ENCODE measurements around the gene CDC26. TPM values are rescaled to one million over a fixed set of nuclear protein-coding genes. Genes with fewer than 3 reads are reported as not detected.

CDC26 gene
- total RNA-seq, 1 donor from 2014 or later: 27.7 TPM

DNA sequence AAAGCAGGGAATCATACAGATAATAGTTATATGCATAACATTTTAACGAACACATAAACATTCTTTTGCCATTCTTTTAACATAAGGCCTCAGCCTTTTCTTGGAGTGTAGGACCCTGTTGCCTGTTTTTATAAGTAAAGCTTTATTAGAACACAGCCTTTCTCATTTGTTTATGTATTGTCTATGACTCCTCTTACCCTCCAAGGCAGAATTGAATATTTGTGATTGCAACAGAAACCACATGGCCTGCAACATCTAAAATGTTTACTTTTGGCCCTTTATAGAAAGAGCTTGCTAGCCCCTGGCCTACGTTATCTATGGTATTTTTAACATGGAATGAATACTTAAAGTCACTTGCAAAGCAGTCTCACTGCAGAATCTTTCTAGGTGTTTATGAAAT lies 51.4 kb downstream of the CDC26 start:
- H3K27me3 Mint-ChIP-seq (ENCODE audit: low read depth): no peaks in the 10 kb centered on the region
- TF ChIP-seq, protein P1, sequence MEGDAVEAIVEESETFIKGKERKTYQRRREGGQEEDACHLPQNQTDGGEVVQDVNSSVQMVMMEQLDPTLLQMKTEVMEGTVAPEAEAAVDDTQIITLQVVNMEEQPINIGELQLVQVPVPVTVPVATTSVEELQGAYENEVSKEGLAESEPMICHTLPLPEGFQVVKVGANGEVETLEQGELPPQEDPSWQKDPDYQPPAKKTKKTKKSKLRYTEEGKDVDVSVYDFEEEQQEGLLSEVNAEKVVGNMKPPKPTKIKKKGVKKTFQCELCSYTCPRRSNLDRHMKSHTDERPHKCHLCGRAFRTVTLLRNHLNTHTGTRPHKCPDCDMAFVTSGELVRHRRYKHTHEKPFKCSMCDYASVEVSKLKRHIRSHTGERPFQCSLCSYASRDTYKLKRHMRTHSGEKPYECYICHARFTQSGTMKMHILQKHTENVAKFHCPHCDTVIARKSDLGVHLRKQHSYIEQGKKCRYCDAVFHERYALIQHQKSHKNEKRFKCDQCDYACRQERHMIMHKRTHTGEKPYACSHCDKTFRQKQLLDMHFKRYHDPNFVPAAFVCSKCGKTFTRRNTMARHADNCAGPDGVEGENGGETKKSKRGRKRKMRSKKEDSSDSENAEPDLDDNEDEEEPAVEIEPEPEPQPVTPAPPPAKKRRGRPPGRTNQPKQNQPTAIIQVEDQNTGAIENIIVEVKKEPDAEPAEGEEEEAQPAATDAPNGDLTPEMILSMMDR (IDR thresholded peaks at IDR 0.05; ENCODE audit: unreplicated experiment): no peak
- peaks cover 6% of the 10 kb centered on the region for H3K36me3 Mint-ChIP-seq
- H3K4me3 Mint-ChIP-seq: no peak overlapping the region
- no peaks in the 10 kb centered on the region for H3K9me3 Mint-ChIP-seq
- no peak for DNase-seq (ENCODE audit: low spot score in 2 of 2, unreplicated experiment in 2 of 2)
- H3K4me1 Mint-ChIP-seq: peaks cover 35% of the 10 kb centered on the region
- no peak overlapping the region for H3K27ac Mint-ChIP-seq

DNA sequence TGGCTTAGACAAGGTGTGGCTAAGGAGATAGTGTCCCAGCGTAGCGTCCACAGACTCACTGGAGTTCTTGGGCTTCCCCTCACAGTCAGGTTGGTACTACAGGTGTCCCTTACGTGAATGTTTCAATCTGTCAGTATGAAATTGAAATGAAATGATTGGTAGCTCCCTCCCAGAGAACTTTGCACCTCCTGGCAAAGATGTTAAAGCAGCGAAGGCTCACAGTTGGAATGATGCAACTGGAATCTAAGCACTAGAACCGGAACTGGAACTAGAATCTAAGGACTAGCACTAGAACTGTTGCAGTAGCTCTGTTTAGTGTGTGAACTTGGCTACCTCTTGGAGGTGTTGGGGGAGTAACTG lies 52.9 kb downstream of the CDC26 start:
- Mint-ChIP-seq H3K4me3 (peak overlapping the region; percentile 99), H3K36me3 (peaks cover 6% of the 10 kb centered on the region), H3K9me3 (no peaks in the 10 kb centered on the region), H3K27me3 (ENCODE audit: low read depth) (no peaks in the 10 kb centered on the region), H3K4me1 (peaks cover 38% of the 10 kb centered on the region), H3K27ac (peak overlapping the region; percentile 99)
- TF ChIP-seq, protein P1 (IDR thresholded peaks at IDR 0.05; ENCODE audit: unreplicated experiment): no peak
- no peak for DNase-seq (ENCODE audit: low spot score in 2 of 2, unreplicated experiment in 2 of 2)

DNA sequence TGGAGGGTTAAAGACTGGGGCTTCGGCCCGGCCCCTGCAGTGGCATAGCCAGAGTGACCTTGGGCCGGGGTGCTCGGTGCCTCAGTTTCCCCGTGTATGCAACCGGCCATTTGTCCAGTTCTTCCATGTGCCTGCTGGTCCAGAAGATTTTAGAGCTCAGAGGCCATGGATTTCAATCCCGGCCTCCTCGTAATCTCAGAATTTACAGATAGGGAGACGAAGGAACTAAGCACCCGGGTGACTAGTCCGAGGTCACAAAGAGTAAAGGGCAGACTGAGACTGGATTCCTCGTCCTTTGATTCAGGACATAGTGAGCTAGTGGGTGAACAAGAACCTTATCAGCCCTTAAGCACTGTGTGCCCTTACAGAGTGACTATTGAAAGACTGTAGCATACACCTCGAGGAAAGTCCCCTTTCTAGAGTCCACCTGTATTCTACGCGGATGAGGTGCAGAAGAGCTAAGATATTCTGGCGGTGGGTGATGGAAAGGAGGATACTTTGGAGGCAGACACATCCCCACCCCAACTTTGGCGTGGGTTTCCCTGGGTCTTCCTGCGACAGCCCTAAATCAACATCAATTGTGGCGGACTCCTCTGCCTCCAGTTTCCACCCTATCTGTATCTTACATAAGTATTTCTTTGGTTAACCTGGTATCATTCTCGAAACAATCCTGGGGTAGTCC lies 53.4 kb downstream of the CDC26 start:
- Mint-ChIP-seq H3K4me1 (peaks cover 38% of the 10 kb centered on the region), H3K27me3 (ENCODE audit: low read depth) (no peaks in the 10 kb centered on the region), H3K27ac (peak overlapping the region; percentile 99), H3K36me3 (peaks cover 6% of the 10 kb centered on the region), H3K4me3 (peak overlapping the region; percentile 99), H3K9me3 (no peaks in the 10 kb centered on the region)
- TF ChIP-seq, protein P1 (IDR thresholded peaks at IDR 0.05; ENCODE audit: unreplicated experiment): no peak
- no peak for DNase-seq (ENCODE audit: low spot score in 2 of 2, unreplicated experiment in 2 of 2)

DNA sequence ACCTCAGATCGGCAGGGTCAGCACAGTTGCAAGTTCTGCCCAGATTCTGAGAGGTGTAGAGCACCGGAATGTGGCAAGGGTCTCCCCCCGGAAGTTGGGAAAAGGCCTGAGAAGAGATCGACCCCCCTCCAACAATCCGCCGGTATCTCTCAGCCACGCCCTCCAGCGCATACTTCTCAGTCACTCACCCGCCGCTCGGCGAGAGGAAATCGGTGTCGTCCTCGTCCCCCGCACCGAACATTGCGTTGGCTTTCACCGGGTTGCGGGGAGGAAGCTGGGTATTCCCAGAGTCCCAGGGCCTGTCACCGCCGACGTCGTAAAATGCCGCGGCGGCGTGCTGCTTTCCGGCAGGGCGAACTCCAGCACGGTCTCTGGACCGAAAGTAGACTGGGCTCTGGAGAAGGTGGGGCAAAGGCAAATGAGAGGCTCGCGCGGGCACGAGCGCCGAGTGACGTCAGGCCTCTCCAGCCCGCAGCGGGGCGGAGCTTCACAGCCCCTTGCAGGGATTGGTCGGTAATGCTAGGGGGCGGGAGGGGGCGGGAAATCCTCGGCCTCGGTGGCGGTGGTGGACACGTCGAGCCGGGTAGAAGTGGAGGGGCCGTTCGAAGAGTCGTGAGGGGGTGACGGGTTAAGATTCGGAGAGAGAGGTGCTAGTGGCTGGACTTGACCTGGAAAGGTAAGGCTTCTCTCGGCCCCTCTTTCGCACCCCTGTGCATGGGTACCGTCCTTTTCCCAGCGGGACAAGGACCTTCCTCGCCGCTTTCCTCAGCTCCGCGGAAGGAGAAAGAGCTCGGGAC lies 54.2 kb downstream of the CDC26 start, which contains the start of the genes FKBP15 and SLC31A1:
TSS of gene FKBP15 (minus strand) at position 275 of the 797 bp plus-strand sequence. CDS start at position 241, 34 bp downstream.
TSS of gene SLC31A1 (plus strand) at position 542 of the 797 bp plus-strand sequence. CDS start 34,605 bp downstream, outside the sequence.
- TF ChIP-seq, protein P1 (IDR thresholded peaks at IDR 0.05; ENCODE audit: unreplicated experiment): no peak
- Mint-ChIP-seq H3K27ac (peak within 1 kb of the TSS; percentile 99), H3K27me3 (ENCODE audit: low read depth) (no peaks in the 10 kb centered on the region), H3K36me3 (peaks cover 6% of the 10 kb centered on the region), H3K4me3 (peak within 1 kb of the TSS; percentile 99), H3K9me3 (no peaks in the 10 kb centered on the region), H3K4me1 (peaks cover 38% of the 10 kb centered on the region)
- peak; percentile 94 to 97 for DNase-seq (ENCODE audit: low spot score in 2 of 2, unreplicated experiment in 2 of 2)

DNA sequence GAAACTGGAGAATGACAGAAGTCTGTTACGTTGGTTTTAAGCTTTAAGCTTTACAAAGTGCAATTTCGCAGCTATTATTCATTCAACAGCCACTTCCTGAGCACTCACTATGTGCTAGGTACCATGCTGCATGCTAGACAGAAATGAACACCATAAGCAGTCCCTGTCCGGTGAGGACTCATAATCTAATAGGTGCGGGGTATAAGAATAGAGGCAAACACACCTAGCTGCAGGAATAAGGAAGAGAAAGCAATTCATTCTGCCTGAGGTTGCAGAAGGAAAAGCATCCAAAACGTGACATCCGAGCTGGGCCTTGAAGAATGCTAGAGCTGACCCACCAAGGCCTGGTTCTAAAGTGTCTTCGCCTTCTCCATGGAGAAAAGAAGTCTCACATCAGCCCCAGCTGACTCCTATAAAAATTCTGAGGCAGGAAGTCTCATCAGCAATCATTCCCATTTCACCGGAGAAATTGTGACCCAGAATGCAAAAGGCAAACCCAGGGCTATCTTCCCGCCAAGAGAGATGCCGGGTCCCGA lies 54.8 kb downstream of the CDC26 start:
- Mint-ChIP-seq H3K9me3 (no peaks in the 10 kb centered on the region), H3K27ac (peak overlapping the region; percentile 99), H3K4me1 (peaks cover 38% of the 10 kb centered on the region), H3K4me3 (peak overlapping the region; percentile 99), H3K36me3 (peaks cover 6% of the 10 kb centered on the region), H3K27me3 (ENCODE audit: low read depth) (no peaks in the 10 kb centered on the region)
- TF ChIP-seq, protein P1 (IDR thresholded peaks at IDR 0.05; ENCODE audit: unreplicated experiment): no peak
- no peak for DNase-seq (ENCODE audit: low spot score in 2 of 2, unreplicated experiment in 2 of 2)

Data from mesothelial cell of epicardium (in vitro differentiated cells).